ENCODE results near the gene GCFC2. TPM values are rescaled to one million over a fixed set of nuclear protein-coding genes. Genes with fewer than 3 reads are reported as not detected.

The GCFC2 gene
- total RNA-seq, result 22.5 and 29.0 TPM in 2 replicates

GRCh38 chr2:75710577-75711253, at the start of gene GCFC2:
GCFC2 (minus strand) TSS chr2:75710915; CDS start chr2:75710855, 60 bp downstream.

GRCh38 chr2:75646583-75647425, 63.9 kb downstream of the GCFC2 start, which contains the start of gene MRPL19:
MRPL19 (plus strand) TSS chr2:75646783; CDS start chr2:75646808, 25 bp downstream.

Small RNA genes within 50 kb of the gene (small RNA-seq; reads per million reads assigned to genes)
- gene RF00012, result not detected

Other genes with a start within 250 kb of the GCFC2 start
- gene EVA1A, start 150.0 kb downstream of the GCFC2 start, total RNA-seq, result 19.1 and 40.6 TPM in 2 replicates
- 46.3 and 46.9 TPM in 2 replicates for gene MRPL19, start 64.1 kb downstream of the GCFC2 start, total RNA-seq

Data from articular chondrocyte of knee joint (primary cell).